Trophoblast cell (in vitro differentiated cells and primary cell): ENCODE data around the gene OPN1SW.

Experiments used
- DNase-seq, 2 donors: peaks; one replicate each; pipeline ENCODE4 v3.0.0-alpha.2; 2016
- H2AFZ ChIP-seq: 2 replicates; pipeline ENCODE4 v1.6.1; 2013; ENCODE audit warnings: low read length, moderate library complexity, mild to moderate bottlenecking; ENCODE audit not compliant: insufficient read depth, poor library complexity
- H2AK5ac ChIP-seq: 2 replicates; pipeline ENCODE4 v1.6.1; 2013; ENCODE audit warnings: mild to moderate bottlenecking, low read length
- H2BK120ac ChIP-seq: 2 replicates; pipeline ENCODE4 v1.6.1; 2013; ENCODE audit warnings: low read length, mild to moderate bottlenecking, moderate library complexity; ENCODE audit not compliant: insufficient read depth, poor library complexity
- H2BK12ac ChIP-seq: 2 replicates; pipeline ENCODE4 v1.6.1; 2013; ENCODE audit warnings: mild to moderate bottlenecking, low read length, moderate library complexity
- H2BK5ac ChIP-seq: 2 replicates; pipeline ENCODE4 v1.6.1; 2013; ENCODE audit warnings: low read length, low read depth, moderate library complexity, mild to moderate bottlenecking; ENCODE audit not compliant: poor library complexity
- H3K14ac ChIP-seq: 2 replicates; pipeline ENCODE4 v1.6.1; 2013; ENCODE audit warnings: mild to moderate bottlenecking, low read length
- H3K18ac ChIP-seq: 2 replicates; pipeline ENCODE4 v1.6.1; 2013; ENCODE audit warnings: mild to moderate bottlenecking, low read length
- H3K23ac ChIP-seq: 2 replicates; pipeline ENCODE4 v1.6.1; 2013; ENCODE audit warnings: low read length
- H3K27ac ChIP-seq: 2 replicates; pipeline ENCODE4 v1.5.1; 2013; ENCODE audit warnings: low read depth, mild to moderate bottlenecking, inconsistent platforms, low read length, moderate library complexity
- H3K27me3 ChIP-seq: 2 replicates; pipeline ENCODE4 v1.6.1; 2013; ENCODE audit warnings: inconsistent platforms, mild to moderate bottlenecking, low read length, moderate library complexity; ENCODE audit not compliant: insufficient read depth
- H3K36me3 ChIP-seq, 2 experiments: 1 replicate in 1 of 2; 2 replicates in 1 of 2; pipeline ENCODE4 v1.6.1; 2013; ENCODE audit warnings: low read length in 2 of 2, mild to moderate bottlenecking in 2 of 2, moderate library complexity in 1 of 2; ENCODE audit not compliant: insufficient read depth in 2 of 2, control insufficient read depth in 1 of 2
- H3K4ac ChIP-seq: 2 replicates; pipeline ENCODE4 v1.6.1; 2013; ENCODE audit warnings: low read depth, mild to moderate bottlenecking, low read length, moderate library complexity
- H3K4me1 ChIP-seq, 2 experiments: 1 replicate in 1 of 2; 2 replicates in 1 of 2; pipeline ENCODE4 v1.6.1; 2013; ENCODE audit warnings: low read length in 2 of 2, mild to moderate bottlenecking in 2 of 2, moderate library complexity in 1 of 2; ENCODE audit not compliant: insufficient read depth in 2 of 2, control insufficient read depth in 1 of 2
- H3K4me2 ChIP-seq: 2 replicates; pipeline ENCODE4 v1.6.1; 2013; ENCODE audit warnings: inconsistent platforms, mild to moderate bottlenecking, low read length, moderate library complexity
- H3K4me3 ChIP-seq: 2 replicates; pipeline ENCODE4 v1.5.1; 2013; ENCODE audit warnings: mild to moderate bottlenecking, low read depth, low read length, inconsistent platforms
- H3K79me1 ChIP-seq: one replicate; pipeline ENCODE4 v1.6.1; 2013; ENCODE audit warnings: low read length
- H3K79me2 ChIP-seq: 2 replicates; pipeline ENCODE4 v1.6.1; 2013; ENCODE audit warnings: low read length, mild to moderate bottlenecking; ENCODE audit not compliant: control insufficient read depth, insufficient read depth, poor library complexity
- H3K9ac ChIP-seq: 2 replicates; pipeline ENCODE4 v1.6.1; 2013; ENCODE audit warnings: mild to moderate bottlenecking, low read length
- H3K9me3 ChIP-seq: 2 replicates; pipeline ENCODE4 v1.6.1; 2013; ENCODE audit warnings: low read depth, mild to moderate bottlenecking, control low read depth, inconsistent platforms, low read length; ENCODE audit not compliant: insufficient read depth
- H4K12ac ChIP-seq: 2 replicates; pipeline ENCODE4 v1.6.1; 2013; ENCODE audit warnings: low read depth, mild to moderate bottlenecking, low read length, moderate library complexity
- H4K8ac ChIP-seq: 2 replicates; pipeline ENCODE4 v1.6.1; 2013; ENCODE audit warnings: low read depth, mild to moderate bottlenecking, low read length, moderate library complexity
- H4K91ac ChIP-seq: one replicate; pipeline ENCODE4 v1.6.1; 2013; ENCODE audit warnings: low read depth, mild to moderate bottlenecking, low read length, moderate library complexity
- WGBS: extraction: QIAGEN DNeasy Blood & Tissue Kit; methylation state at CpG from one replicate; pipeline ENCODE4 v1.1.7; 2013; ENCODE audit warnings: missing lambda C conversion rate; ENCODE audit not compliant: insufficient read length, insufficient coverage; ENCODE audit errors: extremely low coverage; 5-methylcytosine and 5-hydroxymethylcytosine counted together

Gene OPN1SW

DNA sequence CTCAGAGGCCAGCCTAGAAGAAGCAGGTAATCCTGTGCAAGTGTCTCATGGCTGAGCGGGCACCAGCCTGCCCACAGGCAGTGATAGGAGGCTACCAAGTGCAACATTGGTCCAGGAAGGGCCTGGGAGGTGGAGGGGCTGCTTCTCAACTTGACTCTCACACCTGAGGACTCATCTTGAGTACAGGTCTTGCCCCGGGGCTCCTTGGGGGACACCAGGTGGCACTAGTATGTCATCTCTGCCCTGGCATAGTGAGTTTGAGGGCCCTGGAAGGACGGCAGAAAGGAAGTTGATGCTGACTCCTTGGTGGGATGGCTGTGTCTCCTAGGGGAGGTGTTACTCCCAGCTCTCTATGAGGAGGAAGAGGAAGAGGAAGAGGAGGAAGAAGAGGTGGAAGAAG lies 18.4 kb upstream of the OPN1SW start:
- no peak overlapping the region for H2BK5ac ChIP-seq
- no peak overlapping the region for H3K4ac ChIP-seq
- H4K91ac ChIP-seq = no peak overlapping the region
- H3K36me3 ChIP-seq = no peaks in the 10 kb centered on the region
- H3K9me3 ChIP-seq = peaks cover under 1% of the 10 kb centered on the region
- H4K12ac ChIP-seq = no peak overlapping the region
- no peak overlapping the region for H2BK120ac ChIP-seq
- H2AK5ac ChIP-seq = no peak overlapping the region
- H3K14ac ChIP-seq = no peak overlapping the region
- peaks cover 0 to 7% of the 10 kb centered on the region in 2 experiments for H3K4me1 ChIP-seq
- H2AFZ ChIP-seq = no peak overlapping the region
- no peak overlapping the region for H3K18ac ChIP-seq
- H3K23ac ChIP-seq = no peak overlapping the region
- no peak overlapping the region for H3K4me3 ChIP-seq
- DNase-seq = no peak
- no peak overlapping the region for H3K27ac ChIP-seq
- H4K8ac ChIP-seq = no peak overlapping the region
- H3K9ac ChIP-seq = no peak overlapping the region
- H3K27me3 ChIP-seq = peaks cover 3% of the 10 kb centered on the region
- H2BK12ac ChIP-seq = no peak overlapping the region
- H3K79me1 ChIP-seq = peaks cover 3% of the 10 kb centered on the region
- peaks cover 2% of the 10 kb centered on the region for H3K79me2 ChIP-seq
- H3K4me2 ChIP-seq = no peak overlapping the region
- no CpG with 5 or more reads among the region's 3 CpGs for WGBS

DNA sequence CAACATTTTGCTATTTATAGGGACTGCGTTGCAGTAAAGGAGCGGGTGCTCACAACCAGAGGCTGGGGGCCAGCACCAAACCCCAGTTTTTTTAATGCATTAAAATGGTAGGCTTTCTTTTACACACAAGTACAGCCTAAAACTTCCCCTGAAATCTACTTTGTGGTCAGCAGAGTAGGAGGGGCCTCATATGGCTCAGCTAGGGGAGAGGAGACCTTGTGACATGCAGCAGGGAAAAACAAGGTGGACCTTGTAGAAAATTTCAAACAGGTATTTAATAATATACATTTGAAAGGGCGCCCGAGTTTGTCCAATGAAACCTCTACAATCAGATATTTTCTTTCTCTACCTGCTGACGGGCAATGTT lies 17.6 kb upstream of the OPN1SW start:
- peaks cover 3% of the 10 kb centered on the region for H3K79me1 ChIP-seq
- H3K14ac ChIP-seq = no peak overlapping the region
- no peak overlapping the region for H2AK5ac ChIP-seq
- H3K27me3 ChIP-seq = peaks cover 6% of the 10 kb centered on the region
- H3K4me2 ChIP-seq = no peak overlapping the region
- no peak for DNase-seq
- peaks cover 2% of the 10 kb centered on the region for H3K79me2 ChIP-seq
- H2BK120ac ChIP-seq = no peak overlapping the region
- no peak overlapping the region for H3K4me3 ChIP-seq
- H2AFZ ChIP-seq = no peak overlapping the region
- H3K4ac ChIP-seq = no peak overlapping the region
- H3K18ac ChIP-seq = no peak overlapping the region
- no peak overlapping the region for H4K12ac ChIP-seq
- WGBS = no CpG with 5 or more reads among the region's 5 CpGs
- H3K27ac ChIP-seq = no peak overlapping the region
- no peak overlapping the region for H2BK12ac ChIP-seq
- peaks cover 0 to 7% of the 10 kb centered on the region in 2 experiments for H3K4me1 ChIP-seq
- no peaks in the 10 kb centered on the region for H3K36me3 ChIP-seq
- H2BK5ac ChIP-seq = no peak overlapping the region
- no peak overlapping the region for H3K23ac ChIP-seq
- no peak overlapping the region for H3K9ac ChIP-seq
- H4K91ac ChIP-seq = no peak overlapping the region
- no peak overlapping the region for H4K8ac ChIP-seq
- peaks cover 3% of the 10 kb centered on the region for H3K9me3 ChIP-seq

DNA sequence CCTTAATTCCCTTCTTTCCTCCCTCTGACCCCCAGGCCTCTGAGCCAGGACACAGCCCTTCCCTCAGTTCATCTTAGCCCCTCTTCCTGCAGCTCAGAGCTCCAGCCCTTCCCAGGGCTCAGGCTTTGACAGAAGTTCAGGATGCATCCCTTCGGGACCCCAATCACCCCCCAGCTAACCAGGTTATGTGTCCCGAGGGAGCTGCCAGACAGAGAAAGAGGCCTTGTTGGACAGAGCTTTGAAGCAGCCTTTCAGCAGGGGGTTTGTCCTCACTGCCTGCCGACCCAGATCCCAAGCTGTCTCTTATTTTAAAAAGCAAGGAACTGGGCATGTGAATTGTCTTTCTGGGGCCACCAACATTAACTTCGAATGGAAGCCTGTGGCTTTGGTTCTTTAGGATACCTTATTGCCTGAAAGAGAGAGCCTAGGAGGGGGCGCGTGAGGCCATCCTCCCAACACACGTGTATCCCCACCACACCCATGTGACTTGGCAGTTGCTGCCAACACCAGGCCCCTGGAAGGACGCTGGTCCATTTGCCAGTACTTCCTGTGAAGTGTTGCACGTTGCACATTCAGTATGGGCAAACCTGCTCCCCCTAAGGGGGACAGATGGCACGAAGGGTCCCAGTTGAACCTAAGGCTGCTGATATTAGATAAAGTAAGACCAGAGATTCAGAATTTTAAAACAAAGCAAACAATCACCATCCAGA lies 17.0 kb upstream of the OPN1SW start:
- Histone ChIP-seq H3K4ac (no peak overlapping the region), H3K4me1 (peaks cover 0 to 7% of the 10 kb centered on the region in 2 experiments), H2BK12ac (no peak overlapping the region), H3K4me2 (no peak overlapping the region), H2AFZ (no peak overlapping the region), H4K12ac (no peak overlapping the region), H3K36me3 (no peaks in the 10 kb centered on the region), H3K27me3 (peaks cover 6% of the 10 kb centered on the region), H3K9ac (no peak overlapping the region), H3K23ac (no peak overlapping the region), H3K27ac (no peak overlapping the region), H2AK5ac (no peak overlapping the region), H2BK120ac (no peak overlapping the region), H3K79me2 (peaks cover 2% of the 10 kb centered on the region), H2BK5ac (no peak overlapping the region), H3K79me1 (peaks cover 3% of the 10 kb centered on the region), H3K9me3 (peaks cover 3% of the 10 kb centered on the region), H3K18ac (no peak overlapping the region), H3K4me3 (no peak overlapping the region), H4K91ac (no peak overlapping the region), H4K8ac (no peak overlapping the region), H3K14ac (no peak overlapping the region)
- WGBS = no CpG with 5 or more reads among the region's 10 CpGs
- no peak for DNase-seq

DNA sequence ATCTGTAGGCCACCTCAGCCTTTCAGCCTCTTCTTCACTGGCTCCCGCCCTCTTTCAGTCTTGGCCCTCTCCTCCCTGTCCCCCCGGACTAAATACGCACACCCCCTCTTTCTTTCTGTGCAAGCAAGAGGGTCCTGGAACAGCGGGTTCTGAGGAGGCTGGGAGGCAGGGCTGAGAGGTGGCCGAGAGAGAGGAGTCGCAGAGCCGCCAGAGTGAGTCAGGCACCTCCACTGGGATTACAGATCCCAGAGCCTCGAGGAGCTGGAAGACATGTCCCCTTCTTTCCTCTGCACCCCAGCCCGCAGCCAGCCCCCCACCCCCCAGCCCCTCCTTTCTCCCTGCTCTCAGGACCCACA lies 16.4 kb upstream of the OPN1SW start:
- H4K91ac ChIP-seq = no peak overlapping the region
- H4K12ac ChIP-seq = no peak overlapping the region
- peak overlapping the region; percentile 77 for H3K4me3 ChIP-seq
- WGBS = no CpG with 5 or more reads among the region's 9 CpGs
- no peak overlapping the region for H2BK12ac ChIP-seq
- H2AK5ac ChIP-seq = no peak overlapping the region
- no peaks in the 10 kb centered on the region for H3K36me3 ChIP-seq
- H2BK120ac ChIP-seq = no peak overlapping the region
- no peak overlapping the region for H3K23ac ChIP-seq
- peaks cover 3% of the 10 kb centered on the region for H3K79me1 ChIP-seq
- H3K27me3 ChIP-seq = peaks cover 6% of the 10 kb centered on the region
- peaks cover 2% of the 10 kb centered on the region for H3K79me2 ChIP-seq
- H3K27ac ChIP-seq = no peak overlapping the region
- no peak overlapping the region for H4K8ac ChIP-seq
- no peak overlapping the region for H3K14ac ChIP-seq
- peak overlapping the region; percentile 88 for H3K4me2 ChIP-seq
- H3K4ac ChIP-seq = no peak overlapping the region
- no peak for DNase-seq
- no peak overlapping the region for H2BK5ac ChIP-seq
- H3K18ac ChIP-seq = no peak overlapping the region
- H2AFZ ChIP-seq = no peak overlapping the region
- H3K9ac ChIP-seq = no peak overlapping the region
- H3K4me1 ChIP-seq = peaks cover 0 to 7% of the 10 kb centered on the region in 2 experiments
- peaks cover 3% of the 10 kb centered on the region for H3K9me3 ChIP-seq
